A549 (cell line): ENCODE data around the gene CD47. TPM values are rescaled to one million over a fixed set of nuclear protein-coding genes. Genes with fewer than 3 reads are reported as not detected.

Experiments
- ATAC-seq, 2 experiments: fragments of 200-7000 bp in 1 of 2; fragments of >200 bp in 1 of 2; cut with Nextera tagmentation in 1 of 2; cut with Tn5 transposase in 1 of 2; 3 replicates each; pipeline versions ENCODE4 v1.8.0 to v1.9.1; 2018 to 2020; ENCODE audit warnings: mild to moderate bottlenecking in 1 of 2, moderate library complexity in 1 of 2
- CTCF ChIA-PET: fragments of 300-600 bp; sonication (Branson Sonifier 250); formaldehyde crosslinking; extraction: SDS; loops from one replicate; lab custom pipeline; 2021; ENCODE audit warnings: antibody characterized with exemption, inconsistent platforms; lab: Yijun Ruan, JAX
- POLR2A ChIA-PET: fragments of 350-600 bp; formaldehyde crosslinking; extraction: SDS; loops from one replicate; lab custom pipeline; 2021; ENCODE audit warnings: antibody characterized with exemption, inconsistent platforms; lab: Yijun Ruan, JAX
- DNase-seq, 2 experiments: peaks; one replicate each; pipeline versions ENCODE4 v3.0.0 to v3.0.0-alpha.2; 2011 to 2016; ENCODE audit warnings: low read depth in 1 of 2, low spot score in 1 of 2
- FAIRE-seq: peaks from 2 replicates; lab custom pipeline; 2011; peaks lifted over from hg19 to GRCh38; lab: Jason Lieb, UNC
- H3K27ac ChIP-seq, 2 experiments: fragments of >200 bp; sonication (Bioruptor Twin); formaldehyde crosslinking; 3 replicates each; pipeline ENCODE4 v1.5.1; 2016 to 2017
- H3K4me1 ChIP-seq: fragments of >200 bp; sonication (Bioruptor Twin); formaldehyde crosslinking; 3 replicates; pipeline ENCODE4 v1.6.1; 2016
- H3K4me2 ChIP-seq: fragments of >200 bp; sonication (Bioruptor Twin); formaldehyde crosslinking; 3 replicates; pipeline ENCODE4 v1.6.1; 2016
- H3K4me3 ChIP-seq: fragments of >200 bp; sonication (Bioruptor Twin); formaldehyde crosslinking; 3 replicates; pipeline ENCODE4 v1.5.1; 2016
- H3K9me3 ChIP-seq: fragments of >200 bp; sonication (Bioruptor Twin); formaldehyde crosslinking; 3 replicates; pipeline ENCODE4 v1.6.1; 2016
- CBX2 ChIP-seq: fragments of 200-600 bp; sonication (generic); IDR thresholded peaks from 2 replicates; pipeline ENCODE4 v1.6.1; 2016; ENCODE audit warnings: low read depth, mild to moderate bottlenecking, borderline replicate concordance
- CBX8 ChIP-seq: fragments of 200-600 bp; sonication (generic); IDR thresholded peaks from 2 replicates; pipeline ENCODE4 v1.6.1; 2016
- EHF ChIP-seq: fragments of 250-450 bp; sonication (Bioruptor Pico); IDR thresholded peaks from 2 replicates; pipeline ENCODE4 v1.5.0; 2020; ENCODE audit warnings: mild to moderate bottlenecking
- EP300 ChIP-seq, 2 experiments: fragments of >200 bp; sonication (Bioruptor Twin); formaldehyde crosslinking; IDR thresholded peaks; 2 replicates in 1 of 2; 3 replicates in 1 of 2; pipeline ENCODE4 v1.6.1; 2016 to 2017
- ESRRA ChIP-seq: fragments of 150-350 bp; IDR thresholded peaks from 2 replicates; pipeline ENCODE4 v1.6.1; 2014; ENCODE audit warnings: mild to moderate bottlenecking, low read length, borderline replicate concordance
- FOSL2 ChIP-seq, 2 experiments: fragments of 450-650 bp in 1 of 2; fragments of >200 bp in 1 of 2; sonication (Bioruptor Twin) in 1 of 2; formaldehyde crosslinking; IDR thresholded peaks; 2 replicates each; pipeline versions ENCODE4 v1.5.0 to v1.6.1; 2016 to 2020; ENCODE audit warnings: mild to moderate bottlenecking in 1 of 2, moderate library complexity in 1 of 2
- FOXS1 ChIP-seq: fragments of 250-450 bp; sonication (Bioruptor Pico); IDR thresholded peaks from 2 replicates; pipeline ENCODE4 v1.5.0; 2020; ENCODE audit warnings: mild to moderate bottlenecking, moderate library complexity
- KDM1A ChIP-seq: fragments of 200-600 bp; sonication (generic); IDR thresholded peaks from 2 replicates; pipeline ENCODE4 v1.6.1; 2016; ENCODE audit warnings: low read depth, mild to moderate bottlenecking
- MAZ ChIP-seq: fragments of 150-350 bp; IDR thresholded peaks from 2 replicates; pipeline ENCODE4 v1.6.1; 2014; ENCODE audit warnings: antibody characterized with exemption, low read depth, low read length, borderline replicate concordance
- MYC ChIP-seq: IDR thresholded peaks from 2 replicates; pipeline ENCODE4 v1.6.1; 2012; ENCODE audit warnings: mild to moderate bottlenecking, inconsistent platforms, low read length, improper control_type of control experiment, borderline replicate concordance
- NPAS2 ChIP-seq: fragments of 250-450 bp; sonication (Bioruptor Pico); IDR thresholded peaks from 2 replicates; pipeline ENCODE4 v1.8.0; 2022; ENCODE audit warnings: mild to moderate bottlenecking, moderate library complexity, borderline replicate concordance
- NR3C1 ChIP-seq: fragments of >200 bp; sonication (Bioruptor Twin); formaldehyde crosslinking; IDR thresholded peaks from 3 replicates; pipeline ENCODE4 v1.6.1; 2017
- PHF8 ChIP-seq: fragments of 200-600 bp; sonication (generic); IDR thresholded peaks from 2 replicates; pipeline ENCODE4 v1.6.1; 2016; ENCODE audit warnings: low read depth, mild to moderate bottlenecking, antibody characterized with exemption, moderate library complexity, borderline replicate concordance
- POLR2A ChIP-seq: IDR thresholded peaks from 2 replicates; pipeline ENCODE4 v1.6.1; 2012; ENCODE audit warnings: mild to moderate bottlenecking, low read length
- POLR2AphosphoS2 ChIP-seq: conservative IDR thresholded peaks from 2 replicates; pipeline ENCODE4 v1.6.1; 2012; ENCODE audit warnings: low read length, improper control_type of control experiment, inconsistent platforms
- RAD21 ChIP-seq, 2 experiments: fragments of >200 bp in 1 of 2; sonication (Bioruptor Twin) in 1 of 2; formaldehyde crosslinking in 1 of 2; IDR thresholded peaks in 1 of 2; conservative IDR thresholded peaks in 1 of 2; 2 replicates in 1 of 2; 3 replicates in 1 of 2; pipeline ENCODE4 v1.6.1; 2012 to 2018; ENCODE audit warnings: inconsistent platforms in 1 of 2
- RARB ChIP-seq: fragments of 250-450 bp; sonication (Bioruptor Pico); IDR thresholded peaks from 2 replicates; pipeline ENCODE4 v1.8.0; 2021; ENCODE audit warnings: mild to moderate bottlenecking, moderate library complexity
- RCOR1 ChIP-seq: fragments of 150-350 bp; IDR thresholded peaks from 2 replicates; pipeline ENCODE4 v1.6.1; 2014; ENCODE audit warnings: antibody characterized with exemption, low read length, low read depth
- RFX5 ChIP-seq: fragments of 450-650 bp; IDR thresholded peaks from 2 replicates; pipeline ENCODE4 v1.7.1; 2014; ENCODE audit warnings: antibody characterized with exemption, mild to moderate bottlenecking, moderate library complexity
- RNF2 ChIP-seq: fragments of 200-600 bp; sonication (generic); IDR thresholded peaks from 2 replicates; pipeline ENCODE4 v1.6.1; 2016; ENCODE audit warnings: low read depth, mild to moderate bottlenecking, antibody characterized with exemption, moderate library complexity, borderline replicate concordance
- TP53 ChIP-seq: fragments of 250-450 bp; sonication (Bioruptor Pico); IDR thresholded peaks from 2 replicates; pipeline ENCODE4 v1.5.0; 2021; ENCODE audit warnings: mild to moderate bottlenecking, moderate library complexity
- ZNF302 ChIP-seq: fragments of 250-450 bp; sonication (Bioruptor Pico); IDR thresholded peaks from 2 replicates; pipeline ENCODE4 v1.9.0; 2021; ENCODE audit warnings: inconsistent platforms, mild to moderate bottlenecking, moderate library complexity
- ZSCAN20 ChIP-seq: fragments of 250-450 bp; sonication (Bioruptor Pico); IDR thresholded peaks from 2 replicates; pipeline ENCODE4 v1.8.0; 2022; ENCODE audit warnings: mild to moderate bottlenecking, moderate library complexity
- WGBS: methylation state at CpG from one replicate; pipeline ENCODE4 v1.1.6; 2017; ENCODE audit errors: missing lambda C conversion rate; 5-methylcytosine and 5-hydroxymethylcytosine counted together
- polyA plus RNA-seq, 4 experiments: library from polyadenylated mRNA; depleted of rRNA in 3 of 4; stranded (reverse); fragments of >200 nt; fragmentation: RNase III in 1 of 4; extraction: RNeasy Plus Mini Kit Qiagen cat#74134 plus additional on column Dnase treatment in 1 of 4; gene quantifications; 2 replicates in 3 of 4; 3 replicates in 1 of 4; pipeline ENCODE4 v1.2.3, GENCODE V29; 2011 to 2017
- TF ChIP-seq, protein P1 (sequence below): fragments of >200 bp; sonication (Bioruptor Twin); formaldehyde crosslinking; IDR thresholded peaks from 3 replicates; pipeline ENCODE4 v1.6.1; 2016
- TF ChIP-seq, protein P2 (sequence below): fragments of 450-650 bp; IDR thresholded peaks from 2 replicates; pipeline ENCODE4 v1.6.1; 2014; ENCODE audit warnings: antibody characterized with exemption
- TF ChIP-seq, protein P3 (sequence below): IDR thresholded peaks from 2 replicates; pipeline ENCODE4 v1.6.1; 2012

Gene CD47
- polyA plus RNA-seq, 2 of the 4 experiments (the other 2 are of a cell fraction), result 31.0 to 35.9 TPM

DNA sequence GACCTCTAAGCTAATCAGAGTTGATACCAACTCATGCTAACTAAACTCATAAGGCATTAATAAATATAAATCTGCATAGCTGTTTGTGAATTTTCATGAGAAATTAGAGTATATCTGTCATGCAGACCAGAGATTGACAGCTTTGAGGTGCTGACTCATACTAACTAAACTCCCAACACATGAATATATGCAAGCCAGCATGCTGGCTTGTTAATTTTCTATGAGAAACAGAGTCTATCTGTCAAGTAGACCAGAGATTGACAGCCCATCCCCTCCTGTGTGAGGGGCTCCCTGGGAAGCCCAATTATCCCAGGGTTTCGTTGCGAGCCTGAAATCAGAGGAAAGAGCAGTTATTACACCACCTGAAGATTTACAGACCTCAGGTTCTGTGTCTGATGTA is 69.3 kb downstream of the CD47 start:
- CTCF ChIA-PET, result interaction anchor here (1.2 kb wide), 1 partner anchor 19 kb away, joined by 3 read pairs; no protein-coding TSS in a partner anchor
- no peak for DNase-seq
- no peak for FAIRE-seq
- Histone ChIP-seq H3K4me3 (no peak overlapping the region), H3K9me3 (no peaks in the 10 kb centered on the region), H3K4me1 (no peaks in the 10 kb centered on the region)
- WGBS, result 100% methylated on average over 2 of the region's 2 CpGs
- no peak for ATAC-seq
- POLR2A ChIA-PET, result no interaction called here
- TF ChIP-seq EHF (CRISPR knock-in tag), result no peak
- TF ChIP-seq, all 56 proteins: peak for 0
- Histone ChIP-seq H3K4me2 (no peak overlapping the region), H3K27ac (no peak overlapping the region)

DNA sequence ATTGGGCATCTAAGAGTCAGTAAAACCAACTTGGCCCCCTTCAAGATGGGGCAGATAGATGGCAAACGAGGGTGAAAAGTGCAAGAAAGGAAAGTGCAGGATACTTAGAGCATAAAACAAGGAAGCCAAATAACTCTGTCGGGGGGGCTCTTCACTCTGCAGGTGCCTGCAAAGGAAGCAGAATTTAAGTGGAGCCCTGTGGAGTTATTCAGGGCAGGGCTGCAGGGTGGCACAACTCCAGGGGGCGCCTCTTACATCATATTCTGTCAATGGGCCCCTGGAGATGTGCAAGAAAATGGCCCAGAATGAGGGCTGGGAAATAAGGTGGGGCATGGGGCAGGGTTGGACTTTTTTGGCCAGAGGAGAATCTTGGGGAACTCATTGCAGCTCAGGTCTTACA is 69.7 kb downstream of the CD47 start:
- DNase-seq (no peak), FAIRE-seq (no peak), ATAC-seq (no peak)
- no peak overlapping the region for H3K4me2 ChIP-seq
- WGBS, result 7% methylated on average over 3 of the region's 3 CpGs
- H3K4me1 ChIP-seq, result no peaks in the 10 kb centered on the region
- ChIA-PET CTCF (interaction anchor here (1.2 kb wide), 1 partner anchor 19 kb away, joined by 3 read pairs; no protein-coding TSS in a partner anchor), POLR2A (no interaction called here)
- no peaks in the 10 kb centered on the region for H3K9me3 ChIP-seq
- TF ChIP-seq, protein P1, sequence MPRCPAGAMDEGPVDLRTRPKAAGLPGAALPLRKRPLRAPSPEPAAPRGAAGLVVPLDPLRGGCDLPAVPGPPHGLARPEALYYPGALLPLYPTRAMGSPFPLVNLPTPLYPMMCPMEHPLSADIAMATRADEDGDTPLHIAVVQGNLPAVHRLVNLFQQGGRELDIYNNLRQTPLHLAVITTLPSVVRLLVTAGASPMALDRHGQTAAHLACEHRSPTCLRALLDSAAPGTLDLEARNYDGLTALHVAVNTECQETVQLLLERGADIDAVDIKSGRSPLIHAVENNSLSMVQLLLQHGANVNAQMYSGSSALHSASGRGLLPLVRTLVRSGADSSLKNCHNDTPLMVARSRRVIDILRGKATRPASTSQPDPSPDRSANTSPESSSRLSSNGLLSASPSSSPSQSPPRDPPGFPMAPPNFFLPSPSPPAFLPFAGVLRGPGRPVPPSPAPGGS, result no peak
- TF ChIP-seq FOXS1 (no peak), PHF8 (no peak), FOSL2 (IDR thresholded peaks at IDR 0.05) (no peak), FOSL2 (CRISPR knock-in tag; IDR thresholded peaks at IDR 0.05) (no peak), ZNF302 (no peak), EP300 (IDR thresholded peaks at IDR 0.05) (no peak)
- H3K4me3 ChIP-seq, result no peak overlapping the region
- H3K27ac ChIP-seq, result no peak overlapping the region

DNA sequence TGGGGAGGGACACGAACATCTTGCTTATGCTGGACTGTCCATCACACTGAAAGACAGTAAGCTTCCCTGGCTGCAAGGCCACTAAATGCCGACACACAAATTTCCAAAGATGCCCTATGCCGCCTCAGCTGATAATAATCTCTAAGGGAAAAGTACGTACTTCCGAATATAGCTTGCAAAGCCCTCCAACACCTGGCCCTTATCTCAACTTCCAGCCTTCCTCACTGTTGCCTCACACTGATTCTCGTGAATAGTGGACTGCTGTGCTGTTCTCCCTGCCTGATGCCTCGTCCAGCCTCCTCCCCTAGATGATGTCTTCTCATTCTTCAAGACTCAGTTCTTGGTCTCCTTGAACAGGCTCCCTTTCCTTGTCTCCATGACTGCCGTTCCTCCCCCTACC is 72.3 kb downstream of the CD47 start:
- WGBS, result 71% methylated on average over 8 of the region's 8 CpGs
- Histone ChIP-seq H3K27ac (no peak overlapping the region), H3K4me1 (no peaks in the 10 kb centered on the region), H3K4me2 (no peak overlapping the region), H3K9me3 (no peaks in the 10 kb centered on the region), H3K4me3 (no peak overlapping the region)
- ChIA-PET CTCF (no interaction called here), POLR2A (no interaction called here)
- FAIRE-seq (no peak), DNase-seq (no peak), ATAC-seq (no peak)
- TF ChIP-seq MAZ (no peak), NPAS2 (CRISPR knock-in tag) (no peak), KDM1A (no peak), NR3C1 (no peak), MYC (no peak), TP53 (CRISPR knock-in tag) (no peak)

DNA sequence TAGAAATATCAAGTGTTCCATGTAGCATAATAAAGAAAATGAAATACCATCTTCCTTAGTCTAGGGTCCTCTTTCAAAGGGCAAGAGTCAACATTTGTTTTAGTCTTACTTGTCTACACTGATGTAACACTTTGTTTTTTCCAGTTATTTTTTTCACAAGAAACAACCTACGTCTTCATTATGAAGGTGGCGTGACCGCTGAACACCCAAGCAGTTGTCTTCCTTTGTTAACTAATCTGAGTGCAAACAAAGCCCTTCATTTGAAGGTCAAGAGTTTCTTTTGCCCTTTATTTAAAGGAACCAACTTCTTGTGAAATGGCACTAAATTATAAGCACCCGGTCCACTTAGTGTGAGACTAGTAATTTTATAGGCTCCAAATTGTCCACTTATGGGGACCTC is 73.2 kb downstream of the CD47 start:
- ATAC-seq (no peak), DNase-seq (no peak), FAIRE-seq (no peak)
- CTCF ChIA-PET, result no interaction called here
- Histone ChIP-seq H3K27ac (no peak overlapping the region), H3K4me1 (no peaks in the 10 kb centered on the region), H3K9me3 (no peaks in the 10 kb centered on the region), H3K4me2 (no peak overlapping the region), H3K4me3 (no peak overlapping the region)
- POLR2A ChIA-PET, result no interaction called here
- WGBS, result 80% methylated on average over 4 of the region's 4 CpGs
- no peak for TF ChIP-seq RFX5

DNA sequence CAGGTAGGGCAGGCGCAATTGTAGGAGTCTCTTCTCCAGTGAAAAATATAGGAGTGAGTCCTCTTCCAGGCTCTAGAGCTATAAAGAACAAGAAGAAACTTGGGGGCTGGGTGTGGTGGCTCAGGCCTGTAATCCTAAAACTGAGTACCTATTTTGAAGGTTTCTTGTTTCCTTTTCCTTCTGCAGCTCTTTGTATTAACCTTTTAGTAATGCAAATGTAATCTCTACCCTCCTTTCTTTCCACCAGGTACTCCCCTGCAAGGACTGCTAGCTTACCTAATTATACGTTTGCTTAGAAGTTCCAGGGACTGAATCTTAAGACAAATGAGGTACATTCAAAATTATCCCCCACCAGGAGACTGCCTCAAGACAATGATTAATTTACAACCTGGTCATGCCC is 75.9 kb downstream of the CD47 start:
- H3K4me1 ChIP-seq, result no peaks in the 10 kb centered on the region
- DNase-seq, result no peak
- H3K27ac ChIP-seq, result no peak overlapping the region
- no peak for FAIRE-seq
- no peak overlapping the region for H3K4me3 ChIP-seq
- CTCF ChIA-PET, result interaction anchor here (1.0 kb wide), 1 partner anchor 23 kb away, joined by 3 read pairs; no protein-coding TSS in a partner anchor
- POLR2A ChIA-PET, result no interaction called here
- ATAC-seq, result no peak
- no peaks in the 10 kb centered on the region for H3K9me3 ChIP-seq
- no peak overlapping the region for H3K4me2 ChIP-seq
- 80% methylated on average over 2 of the region's 2 CpGs for WGBS
- TF ChIP-seq CBX8 (no peak), CBX2 (no peak), RNF2 (no peak), RAD21 (conservative IDR thresholded peaks at IDR 0.05 in 1 of 2, IDR thresholded peaks at IDR 0.05 in 1 of 2) (no peak), FOSL2 (IDR thresholded peaks at IDR 0.05) (no peak), FOSL2 (CRISPR knock-in tag; IDR thresholded peaks at IDR 0.05) (no peak), TP53 (CRISPR knock-in tag) (no peak), POLR2A (no peak), RARB (CRISPR knock-in tag) (no peak), POLR2AphosphoS2 (no peak), ZSCAN20 (no peak), RCOR1 (no peak), ESRRA (no peak)
- TF ChIP-seq, protein P2, sequence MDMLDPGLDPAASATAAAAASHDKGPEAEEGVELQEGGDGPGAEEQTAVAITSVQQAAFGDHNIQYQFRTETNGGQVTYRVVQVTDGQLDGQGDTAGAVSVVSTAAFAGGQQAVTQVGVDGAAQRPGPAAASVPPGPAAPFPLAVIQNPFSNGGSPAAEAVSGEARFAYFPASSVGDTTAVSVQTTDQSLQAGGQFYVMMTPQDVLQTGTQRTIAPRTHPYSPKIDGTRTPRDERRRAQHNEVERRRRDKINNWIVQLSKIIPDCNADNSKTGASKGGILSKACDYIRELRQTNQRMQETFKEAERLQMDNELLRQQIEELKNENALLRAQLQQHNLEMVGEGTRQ, result no peak
- TF ChIP-seq, protein P3, sequence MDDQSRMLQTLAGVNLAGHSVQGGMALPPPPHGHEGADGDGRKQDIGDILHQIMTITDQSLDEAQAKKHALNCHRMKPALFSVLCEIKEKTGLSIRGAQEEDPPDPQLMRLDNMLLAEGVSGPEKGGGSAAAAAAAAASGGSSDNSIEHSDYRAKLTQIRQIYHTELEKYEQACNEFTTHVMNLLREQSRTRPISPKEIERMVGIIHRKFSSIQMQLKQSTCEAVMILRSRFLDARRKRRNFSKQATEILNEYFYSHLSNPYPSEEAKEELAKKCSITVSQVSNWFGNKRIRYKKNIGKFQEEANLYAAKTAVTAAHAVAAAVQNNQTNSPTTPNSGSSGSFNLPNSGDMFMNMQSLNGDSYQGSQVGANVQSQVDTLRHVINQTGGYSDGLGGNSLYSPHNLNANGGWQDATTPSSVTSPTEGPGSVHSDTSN, result no peak
